Measurements from ENCODE around the gene LRRC4B.

The LRRC4B gene

DNA sequence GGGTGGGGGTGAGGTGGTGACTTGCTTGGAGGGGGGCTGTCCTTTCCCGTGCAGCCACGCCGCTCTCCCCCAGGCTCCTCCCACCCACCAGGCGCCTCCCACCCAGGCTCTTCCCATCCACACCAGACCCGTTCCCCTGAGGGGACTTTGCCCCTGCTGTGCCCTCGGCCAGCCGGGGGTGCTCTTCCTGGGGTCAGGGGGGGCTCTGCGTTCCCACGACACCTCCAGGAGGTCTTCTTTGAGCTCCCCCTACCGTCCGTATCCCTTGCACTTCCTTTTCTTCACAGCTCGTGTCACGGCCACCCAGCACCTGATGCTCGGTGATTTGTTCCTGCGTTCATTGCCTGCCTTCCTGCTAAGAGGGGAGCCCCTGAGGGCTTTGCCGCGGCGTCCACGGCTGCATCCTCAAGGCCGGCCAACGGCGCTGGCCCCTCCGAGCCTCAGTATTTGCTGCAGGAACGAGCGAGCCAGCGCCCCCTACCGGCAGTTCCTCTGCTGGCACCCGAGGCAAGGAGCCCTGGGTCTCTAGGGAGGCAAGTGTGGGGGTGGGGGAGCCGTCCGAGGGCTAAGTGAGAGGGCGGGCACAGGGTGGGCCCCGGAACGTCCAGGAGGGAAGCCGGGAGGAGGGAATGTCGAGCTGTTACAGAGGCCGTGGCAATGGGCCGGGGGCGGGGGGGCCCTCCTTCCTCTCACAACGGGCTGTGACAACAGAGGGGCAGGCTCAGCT lies 11.8 kb downstream of the LRRC4B start:
- peak; percentile 72 to 95 (median 90) for DNase-seq
- intact Hi-C loops (cut with DNase I) = no loop called here

DNA sequence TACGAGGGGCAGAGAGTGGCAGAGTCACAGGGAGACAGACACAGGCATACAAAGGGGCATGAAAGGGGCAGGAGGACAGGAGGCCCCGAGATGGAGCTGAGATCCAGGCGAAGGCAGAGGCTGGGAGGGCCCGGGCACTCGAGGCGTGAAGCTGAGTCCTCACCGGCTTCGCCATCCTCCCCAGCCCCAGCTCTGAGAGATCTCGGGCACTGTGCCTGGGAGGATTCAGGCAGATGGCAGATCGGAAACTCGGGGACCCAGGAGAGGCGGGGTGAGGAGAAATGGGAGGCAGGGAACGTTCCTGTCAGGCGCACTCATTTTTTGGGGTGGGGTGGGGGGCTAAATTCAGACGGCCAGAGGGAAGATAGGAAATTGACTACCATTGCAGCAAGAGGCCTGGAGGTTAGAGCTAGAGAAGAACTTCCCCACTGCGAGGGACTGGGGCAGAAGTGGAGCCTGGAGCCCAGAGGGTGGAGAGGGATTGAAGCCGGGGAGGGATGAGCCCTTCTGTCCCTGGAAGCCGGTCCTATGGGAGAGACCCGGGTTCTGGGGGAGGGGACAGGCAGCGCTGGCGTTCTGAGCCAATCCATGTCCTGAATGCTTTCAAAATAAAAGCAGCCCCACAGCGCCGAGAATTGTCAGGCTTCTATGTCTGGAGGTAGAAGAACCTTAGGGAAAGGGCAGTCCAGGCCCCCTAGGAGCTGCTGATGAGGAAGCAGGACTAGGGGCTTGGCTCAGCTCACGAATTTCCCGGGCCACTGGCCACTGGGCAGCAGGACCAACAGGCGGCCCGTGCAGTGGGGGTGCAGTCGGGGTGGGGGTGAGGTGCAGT lies 12.6 kb downstream of the LRRC4B start:
- intact Hi-C loops (cut with DNase I) = no loop called here
- peak in 7 of 42 donors; percentile 11 to 61 (median 34) for DNase-seq

DNA sequence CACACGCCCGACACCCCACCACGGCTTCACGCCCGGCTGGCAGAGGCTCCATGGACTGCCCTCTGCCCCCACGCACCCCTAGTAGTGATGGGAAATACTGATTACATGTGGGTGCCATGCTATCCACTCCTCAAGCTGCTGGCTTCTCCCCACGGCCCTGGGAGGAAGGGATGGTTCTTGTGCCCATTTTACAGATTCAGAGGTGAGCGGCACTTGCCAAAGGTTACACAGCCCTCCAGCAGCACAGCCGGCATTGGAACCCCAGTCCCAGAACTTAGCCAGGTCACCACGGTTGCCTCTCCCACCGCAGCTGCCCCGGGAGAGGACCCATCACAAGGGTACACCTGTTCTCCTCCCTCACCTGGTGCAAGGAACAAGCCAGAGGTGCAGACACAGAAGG lies 13.2 kb downstream of the LRRC4B start:
- intact Hi-C loops (cut with DNase I) = no loop called here
- DNase-seq = no peak

DNA sequence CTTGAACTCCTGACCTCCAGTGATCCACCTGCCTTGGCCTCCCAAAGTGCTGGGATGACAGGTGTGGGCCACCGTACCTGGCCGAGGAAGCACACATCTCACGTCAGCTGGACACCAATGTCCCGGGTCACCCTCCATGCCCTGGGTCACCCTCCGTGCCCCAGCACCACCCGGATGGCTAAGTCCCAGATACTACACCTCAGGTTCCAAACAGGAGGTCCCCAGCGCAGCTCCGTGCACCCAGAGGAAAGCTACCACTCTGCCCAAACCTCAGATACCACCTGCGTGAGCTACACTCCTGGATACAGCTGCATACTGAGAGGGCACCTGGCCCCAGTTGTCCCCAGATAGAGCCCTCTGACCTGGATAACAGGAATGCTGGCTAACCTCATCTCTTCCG lies 14.0 kb downstream of the LRRC4B start:
- intact Hi-C loops (cut with DNase I) = no loop called here

DNA sequence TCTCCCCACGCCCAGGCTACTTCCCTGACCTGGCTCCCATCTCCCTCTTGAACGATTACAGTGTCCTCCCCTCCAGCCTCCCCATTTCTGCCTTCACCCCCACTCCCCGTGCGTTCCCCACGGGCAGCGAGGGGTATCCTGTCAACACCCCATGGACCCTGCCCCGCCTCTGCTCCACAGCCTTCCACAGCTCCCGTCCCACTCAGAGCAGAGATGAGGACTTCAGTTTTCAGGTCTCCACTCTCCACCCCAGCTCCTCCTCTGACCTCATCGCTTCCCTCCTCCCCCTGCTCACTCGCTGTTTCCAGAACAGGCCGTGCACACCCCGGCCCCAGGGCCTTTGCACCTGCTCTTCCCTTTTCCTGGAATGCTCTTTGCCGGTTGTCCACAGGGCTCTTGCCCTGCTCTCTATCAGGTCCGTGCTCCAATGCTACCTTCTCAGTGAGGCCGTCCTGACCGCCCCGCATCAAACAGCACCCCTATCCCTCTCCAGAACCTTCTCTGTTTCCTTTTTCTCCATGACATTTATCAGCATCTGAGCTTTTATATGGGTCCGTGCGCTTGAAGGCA lies 15.0 kb downstream of the LRRC4B start:
- no peak for DNase-seq
- intact Hi-C loops (cut with DNase I) = no loop called here

More for the DNA sequence above, 14.0 kb downstream of the LRRC4B start:
- no peak for DNase-seq

DNA sequence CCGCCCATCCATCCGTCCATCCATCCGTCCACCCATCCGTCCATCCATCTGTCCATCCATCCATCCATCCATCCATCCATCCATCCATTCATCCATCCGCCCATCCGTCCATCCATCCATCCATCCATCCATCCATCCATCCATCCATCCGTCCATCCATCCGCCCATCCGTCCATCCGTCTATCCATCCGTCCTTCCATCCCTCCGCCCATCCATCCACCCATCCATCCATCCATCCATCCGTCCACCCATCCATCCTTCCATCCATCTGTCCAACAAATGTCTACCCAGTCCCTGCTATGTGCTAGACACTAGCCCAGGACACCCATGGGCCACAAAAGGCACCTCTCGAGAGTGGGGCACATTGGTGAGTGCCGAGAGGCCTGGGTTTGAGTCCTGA lies 15.7 kb downstream of the LRRC4B start:
- intact Hi-C loops (cut with DNase I) = no loop called here
- no peak for DNase-seq

DNA sequence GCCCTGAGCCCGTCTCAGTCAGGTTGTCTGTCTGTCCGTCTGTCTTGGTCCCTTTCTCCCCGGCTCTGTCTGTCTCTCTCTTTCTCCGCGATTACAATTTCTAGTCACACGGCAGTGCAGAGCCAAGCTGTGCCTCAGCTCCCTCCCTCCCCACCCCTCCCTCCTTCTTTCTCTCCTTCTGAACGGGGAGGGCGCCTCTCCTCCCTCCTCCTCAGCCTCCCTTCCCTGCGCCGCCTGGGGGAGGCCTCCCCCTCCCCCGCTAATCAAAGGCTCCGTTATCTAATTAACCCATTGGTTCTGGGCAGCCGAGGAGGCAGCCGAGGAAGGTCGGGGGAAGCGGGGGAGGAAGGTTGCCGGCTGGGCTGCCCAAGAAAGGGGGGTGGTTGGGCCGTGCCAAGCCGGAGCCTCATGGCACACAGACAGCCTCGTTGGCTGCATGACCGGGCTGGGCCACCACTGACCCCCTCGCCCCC lies 16.5 kb downstream of the LRRC4B start:
- intact Hi-C loops (cut with DNase I) = no loop called here
- DNase-seq = peak in 40 of 42 donors; percentile 41 to 93 (median 78)

DNA sequence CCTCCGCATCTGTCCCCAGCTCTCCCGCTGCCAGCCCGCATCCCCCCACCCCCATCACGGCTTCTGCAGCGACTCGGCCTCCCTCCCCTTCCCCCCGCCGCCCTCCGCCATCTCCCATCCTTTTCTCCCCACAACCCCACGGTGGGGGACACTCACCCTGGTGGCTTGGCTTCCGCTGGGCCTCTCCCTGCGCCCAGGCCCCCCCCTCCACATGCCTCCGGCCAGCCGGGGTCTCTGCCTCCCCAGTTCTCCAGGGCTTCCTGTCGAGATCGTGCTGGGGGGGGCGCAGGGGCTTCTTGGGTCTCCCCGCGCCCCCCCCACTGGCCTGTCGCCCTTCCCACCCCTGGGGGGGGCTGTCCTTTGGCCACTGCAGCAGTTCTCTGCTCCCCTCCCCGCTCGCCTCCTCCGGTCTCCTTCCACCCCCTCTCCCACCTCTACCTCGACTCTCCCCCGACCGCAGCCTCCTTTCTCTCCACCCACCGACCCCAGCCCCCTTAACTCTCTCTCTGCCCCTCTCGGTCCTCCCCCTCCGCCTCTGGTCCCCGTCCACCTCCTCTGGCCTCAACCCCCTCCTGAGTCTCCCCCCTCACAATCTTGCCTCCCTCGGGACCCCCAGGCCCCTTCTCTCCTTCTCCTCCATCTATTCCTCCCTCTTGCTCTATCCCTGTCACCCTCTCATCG lies 17.1 kb downstream of the LRRC4B start:
- peak in 18 of 42 donors; percentile 26 to 70 (median 52) for DNase-seq
- intact Hi-C loops (cut with DNase I) = no loop called here

DNA sequence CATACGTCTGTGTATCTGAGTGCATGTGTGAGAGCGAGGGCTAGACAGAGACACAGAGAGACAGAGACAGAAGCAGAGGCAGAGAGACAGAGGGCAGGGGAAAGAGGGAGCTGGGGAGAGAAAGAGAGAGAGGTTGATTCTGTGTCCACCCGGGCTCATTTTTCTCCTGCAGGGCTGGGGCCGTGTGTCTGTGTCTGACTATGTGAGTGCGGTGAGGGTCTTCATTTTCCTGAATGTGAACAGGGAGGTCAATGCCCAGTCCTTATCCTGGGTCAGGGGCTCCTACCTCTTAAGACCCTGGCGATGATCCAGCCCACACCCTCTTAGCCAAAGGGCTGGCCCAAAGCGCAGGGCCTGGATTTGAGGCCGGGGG lies 17.7 kb downstream of the LRRC4B start:
- intact Hi-C loops (cut with DNase I) = no loop called here

DNA sequence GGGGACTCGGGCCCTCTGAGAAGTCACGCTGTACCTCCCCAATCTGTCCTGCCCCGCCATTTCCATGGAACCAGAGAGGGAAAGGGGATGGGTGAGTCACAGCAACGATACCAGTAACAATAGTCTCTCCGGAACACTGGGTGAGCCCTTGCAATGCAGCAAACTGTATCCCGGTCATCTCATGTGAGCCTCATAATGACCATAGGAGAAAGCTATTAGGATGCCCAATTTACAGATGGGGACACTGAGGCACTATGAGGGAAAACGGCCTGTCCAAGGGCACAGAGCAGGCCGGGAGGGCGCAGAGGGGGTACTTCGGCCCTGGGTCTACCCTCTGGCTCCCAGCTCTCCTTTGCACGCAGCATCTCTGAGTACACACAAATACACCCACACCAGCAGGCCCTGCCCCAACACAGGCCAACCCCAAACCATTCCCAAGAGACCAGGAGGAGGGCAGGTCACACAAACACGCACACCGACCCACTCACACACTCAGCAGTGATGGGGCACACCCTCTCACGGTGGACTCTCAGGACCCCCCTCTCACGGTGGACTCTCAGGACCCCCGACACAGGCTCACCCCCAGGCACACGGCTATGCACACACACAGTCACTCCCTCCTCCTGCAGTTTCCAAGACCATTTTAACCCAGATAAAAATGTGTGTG lies 18.2 kb downstream of the LRRC4B start:
- DNase-seq = peak in 2 of 42 donors; percentile 48 to 64
- intact Hi-C loops (cut with DNase I) = no loop called here

More for the DNA sequence above, 17.7 kb downstream of the LRRC4B start:
- peak in 3 of 42 donors; percentile 27 to 56 (median 31) for DNase-seq

DNA sequence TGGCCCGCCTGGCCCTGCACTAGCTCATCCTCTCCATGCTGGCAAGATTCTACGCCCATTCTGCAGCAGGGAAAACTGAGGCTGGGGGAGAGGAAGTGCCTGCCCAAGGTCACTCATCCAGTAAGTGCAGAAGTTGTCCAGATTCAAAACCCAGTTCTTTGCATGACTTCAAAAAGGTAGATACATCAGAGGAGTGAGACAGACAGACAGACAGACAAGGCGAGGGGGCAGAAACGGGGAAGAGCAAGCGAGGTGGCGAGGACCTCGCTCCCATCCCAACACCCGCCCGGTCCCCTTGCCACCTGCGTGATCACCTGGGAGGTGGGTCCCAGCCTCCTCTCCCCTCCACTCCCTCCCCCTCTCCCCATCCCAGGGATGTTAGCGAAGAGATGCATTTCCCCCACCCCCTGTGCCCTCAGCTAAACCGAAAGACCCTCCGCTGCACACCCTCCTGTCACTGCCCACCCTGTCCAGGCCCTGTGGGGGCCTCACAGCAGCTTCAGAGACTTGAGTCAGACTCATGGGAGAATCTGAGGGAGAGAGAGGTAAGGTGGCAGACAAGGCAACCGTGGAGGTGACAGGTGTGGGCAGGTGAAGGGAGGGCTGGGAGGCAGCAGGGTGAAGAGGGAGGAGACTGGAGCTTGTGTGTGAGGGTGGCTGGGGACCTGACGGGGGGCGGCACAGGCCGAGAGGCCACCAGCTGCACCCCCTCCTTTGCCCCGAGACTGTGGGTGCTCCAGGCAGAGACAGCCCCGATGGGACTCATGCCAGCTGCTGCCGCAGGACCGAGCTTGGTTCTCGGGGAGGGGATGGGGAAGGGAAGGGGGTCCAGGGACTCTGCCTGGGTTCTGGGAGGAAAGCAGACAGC lies 18.9 kb downstream of the LRRC4B start:
- intact Hi-C loops (cut with DNase I) = no loop called here
- DNase-seq = peak in 23 of 42 donors; percentile 28 to 75 (median 52)

DNA sequence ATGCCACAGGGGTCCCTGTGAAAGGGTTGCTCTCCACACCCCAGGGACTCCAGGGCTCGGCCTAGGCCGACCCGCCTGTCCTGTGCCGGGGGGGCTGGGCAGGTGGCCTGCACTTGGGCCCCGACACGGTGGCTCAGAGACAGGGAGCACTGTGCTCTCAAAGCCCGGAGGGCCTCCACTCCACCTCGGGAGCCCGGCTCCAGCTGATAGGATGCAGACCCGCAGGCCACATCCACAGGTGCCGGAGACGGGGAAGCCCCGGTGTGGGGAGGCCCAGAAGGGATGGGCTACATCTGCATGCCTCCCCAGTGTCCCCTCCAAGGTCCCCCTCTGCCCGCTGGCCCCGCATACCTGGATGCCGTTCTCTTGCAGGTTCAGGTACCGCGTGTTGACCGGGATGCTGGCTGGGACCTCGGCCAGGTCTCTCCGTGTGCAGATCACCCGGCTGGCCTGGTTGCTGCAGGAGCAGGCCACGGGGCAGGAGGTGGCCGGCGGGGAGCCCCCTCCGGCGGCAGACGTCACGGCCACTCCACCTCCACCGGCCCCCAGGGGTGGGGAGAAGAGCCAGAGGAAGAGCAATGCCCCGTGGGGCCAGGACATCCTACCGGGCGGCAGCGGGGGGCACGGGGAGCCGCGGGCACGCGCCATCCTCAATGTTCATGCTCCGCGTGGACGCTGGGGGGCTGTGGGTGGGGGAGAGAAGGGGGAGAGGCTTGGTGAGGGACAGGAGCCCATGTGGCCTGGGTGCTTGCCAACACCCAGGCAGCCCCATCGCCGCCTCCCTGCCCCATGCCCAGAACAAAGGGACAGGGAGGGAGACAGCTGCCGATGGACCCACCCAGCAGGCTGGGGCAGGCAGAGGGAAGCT lies 19.8 kb downstream of the LRRC4B start:
- DNase-seq = peak in 37 of 42 donors; percentile 43 to 91 (median 79)

DNA sequence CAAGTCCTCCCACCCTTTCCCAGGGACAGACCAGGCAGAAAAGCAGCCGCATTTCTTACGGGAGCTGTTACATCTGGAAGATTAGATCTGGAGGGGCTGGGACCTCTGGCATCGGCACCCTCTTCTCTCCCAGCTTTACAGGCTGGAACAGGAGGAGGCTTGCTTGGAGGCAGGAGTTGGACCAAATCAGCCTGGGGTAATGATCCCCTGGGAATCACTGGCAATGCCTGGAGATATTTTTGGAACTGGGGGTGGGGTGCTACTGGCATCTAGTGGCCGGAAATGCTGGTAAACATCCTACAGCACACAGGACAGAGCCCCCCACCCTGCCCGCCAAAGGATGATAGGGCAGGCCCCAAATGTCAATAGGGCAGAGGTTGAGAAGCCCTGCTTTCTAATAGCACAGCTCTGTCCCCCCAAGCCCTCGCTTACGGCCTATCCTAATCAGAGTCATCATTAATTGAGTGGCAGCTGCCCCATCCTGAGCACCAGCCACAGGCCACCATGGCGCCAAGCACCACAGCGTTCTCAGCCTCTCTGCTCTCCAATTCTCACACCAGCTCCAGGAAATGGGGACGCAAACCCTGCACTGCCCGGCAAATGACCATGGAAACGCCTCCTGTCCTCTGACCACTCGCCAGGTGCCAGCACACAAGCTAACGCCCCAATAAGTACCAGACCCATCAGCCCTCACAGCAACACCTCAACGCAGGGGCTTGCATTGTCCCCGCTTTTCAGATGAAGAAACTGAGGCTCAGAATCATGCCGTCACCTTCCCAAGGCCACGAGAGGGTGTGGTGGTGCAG lies 20.6 kb downstream of the LRRC4B start:
- DNase-seq = peak in 17 of 42 donors; percentile 25 to 80 (median 54)
- intact Hi-C loops (cut with DNase I) = no loop called here

More for the DNA sequence above, 19.8 kb downstream of the LRRC4B start:
- intact Hi-C loops (cut with DNase I) = no loop called here

DNA sequence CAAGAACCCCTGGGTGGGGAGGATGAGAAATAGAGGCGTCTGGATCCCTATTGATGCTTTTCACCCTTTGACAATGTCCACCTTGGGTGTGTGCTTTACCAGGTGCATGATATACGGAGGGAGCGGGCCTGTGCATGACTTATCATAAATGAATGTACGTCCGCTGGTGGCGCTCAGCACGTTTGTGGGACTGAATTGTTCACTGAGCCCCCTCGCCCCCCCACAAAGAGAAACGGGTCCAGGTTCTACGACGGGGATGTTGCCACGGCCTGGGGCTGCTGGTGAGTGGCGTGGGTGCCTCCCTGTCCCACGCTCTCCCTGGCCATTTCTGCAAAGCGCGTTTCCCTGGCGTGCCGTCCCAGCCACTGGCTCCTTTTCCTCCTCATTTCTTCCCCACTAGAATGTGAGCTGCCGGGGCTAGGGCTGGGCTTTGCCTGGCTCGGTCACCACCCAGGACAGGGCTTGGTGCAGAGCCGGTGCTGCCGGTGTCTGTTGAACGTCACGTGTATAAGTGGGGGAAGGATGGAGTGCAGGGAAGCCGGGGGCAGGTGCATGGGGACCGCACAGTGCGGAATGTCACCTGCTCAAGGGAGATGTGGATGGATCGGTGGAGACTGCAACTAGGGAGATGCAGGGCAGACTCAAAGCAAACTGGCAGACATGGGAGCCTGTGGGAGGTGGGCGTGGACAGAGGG lies 21.6 kb downstream of the LRRC4B start:
- intact Hi-C loops (cut with DNase I) = no loop called here
- peak in 15 of 42 donors; percentile 31 to 72 (median 44) for DNase-seq

DNA sequence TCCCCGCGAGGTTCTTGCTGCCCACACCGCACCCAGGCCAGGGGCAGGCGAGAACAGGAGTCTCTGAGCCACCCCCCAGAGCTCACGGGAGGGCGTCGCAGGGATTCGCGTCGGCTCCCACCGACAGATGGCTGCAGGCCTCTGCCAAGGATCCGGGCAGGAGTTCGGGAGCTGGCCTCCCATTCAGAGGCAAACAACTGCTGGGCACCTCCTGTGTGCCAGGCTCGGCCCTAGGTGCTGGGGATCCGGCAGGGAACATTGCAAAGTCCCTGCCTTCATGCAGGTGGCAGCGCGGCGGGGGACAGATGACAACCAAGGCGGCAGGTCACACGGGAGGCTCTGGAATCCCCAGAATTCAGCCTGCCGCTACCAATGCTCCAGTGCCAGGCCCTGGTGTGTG lies 25.3 kb downstream of the LRRC4B start:
- intact Hi-C loops (cut with DNase I) = no loop called here
- no peak for DNase-seq

Measured in head of caudate nucleus (tissue), 42 donors.